GM21786 (cell line): ENCODE measurements around the gene WDCP.
"Not testable (repeated sequence)": the region's sequence is repeated elsewhere in the genome, so short reads cannot be mapped to it uniquely, and the experiment has no call there.

Source experiments
- ATAC-seq: cut with Tn5 transposase; IDR thresholded peaks from one replicate; pipeline ENCODE4 v1.9.1; 2021; ENCODE audit not compliant: unreplicated experiment

WDCP gene, protein sequence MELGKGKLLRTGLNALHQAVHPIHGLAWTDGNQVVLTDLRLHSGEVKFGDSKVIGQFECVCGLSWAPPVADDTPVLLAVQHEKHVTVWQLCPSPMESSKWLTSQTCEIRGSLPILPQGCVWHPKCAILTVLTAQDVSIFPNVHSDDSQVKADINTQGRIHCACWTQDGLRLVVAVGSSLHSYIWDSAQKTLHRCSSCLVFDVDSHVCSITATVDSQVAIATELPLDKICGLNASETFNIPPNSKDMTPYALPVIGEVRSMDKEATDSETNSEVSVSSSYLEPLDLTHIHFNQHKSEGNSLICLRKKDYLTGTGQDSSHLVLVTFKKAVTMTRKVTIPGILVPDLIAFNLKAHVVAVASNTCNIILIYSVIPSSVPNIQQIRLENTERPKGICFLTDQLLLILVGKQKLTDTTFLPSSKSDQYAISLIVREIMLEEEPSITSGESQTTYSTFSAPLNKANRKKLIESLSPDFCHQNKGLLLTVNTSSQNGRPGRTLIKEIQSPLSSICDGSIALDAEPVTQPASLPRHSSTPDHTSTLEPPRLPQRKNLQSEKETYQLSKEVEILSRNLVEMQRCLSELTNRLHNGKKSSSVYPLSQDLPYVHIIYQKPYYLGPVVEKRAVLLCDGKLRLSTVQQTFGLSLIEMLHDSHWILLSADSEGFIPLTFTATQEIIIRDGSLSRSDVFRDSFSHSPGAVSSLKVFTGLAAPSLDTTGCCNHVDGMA

DNA sequence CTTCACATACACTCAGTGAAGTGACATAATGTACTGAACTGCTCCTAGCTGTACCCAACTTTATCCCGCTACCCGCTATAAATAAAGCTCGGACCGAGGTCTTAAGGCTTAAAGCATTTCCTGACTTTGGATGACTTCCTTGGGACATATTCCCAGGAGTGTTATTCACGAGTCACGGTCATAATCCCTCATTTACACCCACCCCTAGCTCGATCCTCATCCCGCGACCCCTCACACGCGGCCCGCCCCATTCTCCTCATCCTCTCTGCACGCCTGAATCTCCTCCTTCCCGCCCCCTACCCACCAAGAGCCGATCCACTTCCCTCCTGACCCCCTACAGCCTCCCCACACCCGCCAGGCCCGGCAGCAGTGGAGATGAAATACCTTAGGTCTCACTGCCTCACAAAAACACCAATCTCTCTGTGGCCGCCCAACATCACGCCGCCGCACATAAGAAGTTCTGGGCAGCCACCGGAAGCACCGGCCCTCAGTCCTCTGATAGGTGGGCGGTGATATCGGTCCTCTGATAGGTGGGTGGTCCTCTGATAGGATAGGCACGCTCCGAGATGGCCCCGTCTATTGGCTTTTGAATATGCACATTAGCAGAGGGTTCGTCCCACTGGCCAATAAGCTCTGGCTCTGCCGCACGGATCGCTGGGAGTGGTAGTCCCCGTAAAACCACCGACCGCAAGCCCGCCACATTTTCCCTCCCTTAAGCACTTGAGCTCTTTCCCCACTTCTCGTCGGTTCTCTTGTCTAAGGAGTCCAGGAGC, at the start of gene WDCP:
Gene WDCP (minus strand): TSS at position 462 of the 773 bp plus-strand sequence. CDS start 7,897 bp downstream, outside the sequence.
- peak; percentile 100 for ATAC-seq

DNA sequence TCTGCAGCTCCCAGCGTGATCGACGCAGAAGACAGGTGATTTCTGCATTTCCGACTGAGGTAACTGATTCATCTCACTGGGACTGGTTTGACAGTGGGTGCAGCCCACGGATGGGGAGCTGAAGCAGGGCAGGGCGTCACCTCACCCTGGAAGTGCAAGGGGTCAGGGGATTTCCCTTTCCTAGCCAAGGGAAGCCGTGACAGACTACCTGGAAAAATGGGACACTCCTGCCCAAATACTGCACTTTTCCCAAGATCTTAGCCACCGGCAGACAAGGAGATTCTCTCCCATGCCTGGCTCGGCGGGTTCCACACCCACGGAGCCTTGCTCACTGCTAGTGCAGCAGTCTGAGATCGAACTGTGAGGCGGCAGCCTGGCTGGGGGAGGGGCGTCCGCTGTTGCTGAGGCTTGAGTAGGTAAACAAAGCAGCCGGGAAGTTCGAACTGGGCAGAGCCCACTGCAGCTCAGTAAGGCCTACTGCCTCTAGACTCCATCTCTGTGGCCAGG, 48.0 kb upstream of the WDCP start:
- not testable (repeated sequence) for ATAC-seq

DNA sequence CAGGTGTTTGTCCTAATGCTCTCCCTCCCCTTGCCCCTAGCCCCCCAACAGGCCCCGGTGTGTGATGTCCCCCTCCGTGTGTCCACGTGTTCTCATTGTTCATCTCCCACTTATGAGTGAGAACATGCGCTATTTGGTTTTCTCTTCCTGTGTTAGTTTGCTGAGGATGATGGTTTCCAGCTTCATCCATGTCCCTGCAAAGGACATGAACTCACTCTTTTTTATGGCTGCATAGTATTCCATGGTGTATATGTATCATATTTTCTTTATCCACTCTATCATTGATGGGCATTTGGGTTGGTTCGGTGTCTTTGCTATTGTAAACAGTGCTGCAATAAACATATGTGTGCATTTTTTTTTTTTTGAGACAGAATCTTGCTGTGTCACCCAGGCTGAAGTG, 46.1 kb upstream of the WDCP start:
- not testable (repeated sequence) for ATAC-seq

DNA sequence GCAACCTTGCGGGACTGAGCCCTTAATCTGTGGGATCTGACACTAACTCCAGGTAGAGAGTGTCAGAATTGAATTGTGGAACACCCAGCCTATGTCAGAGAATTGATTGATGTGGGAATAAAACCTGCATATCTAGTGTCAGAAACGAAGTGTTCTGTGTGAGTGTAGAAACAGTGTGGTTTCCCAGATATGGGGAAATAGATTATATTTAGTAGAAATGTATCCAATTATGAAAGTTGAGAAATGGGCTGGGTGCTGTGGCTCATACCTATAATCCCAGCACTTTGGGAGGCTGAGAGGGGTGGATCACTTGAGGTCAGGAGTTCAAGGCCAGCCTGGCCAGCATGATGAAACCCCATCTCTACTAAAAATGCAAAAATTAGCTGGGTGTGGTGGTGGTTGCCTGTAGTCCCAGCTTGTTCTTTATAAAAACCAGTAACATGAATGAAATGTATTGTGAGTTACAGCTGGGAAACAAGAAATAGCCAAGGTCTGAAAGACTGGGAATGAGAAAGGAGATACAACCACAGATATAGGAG, 41.7 kb upstream of the WDCP start:
- ATAC-seq, result no peak

DNA sequence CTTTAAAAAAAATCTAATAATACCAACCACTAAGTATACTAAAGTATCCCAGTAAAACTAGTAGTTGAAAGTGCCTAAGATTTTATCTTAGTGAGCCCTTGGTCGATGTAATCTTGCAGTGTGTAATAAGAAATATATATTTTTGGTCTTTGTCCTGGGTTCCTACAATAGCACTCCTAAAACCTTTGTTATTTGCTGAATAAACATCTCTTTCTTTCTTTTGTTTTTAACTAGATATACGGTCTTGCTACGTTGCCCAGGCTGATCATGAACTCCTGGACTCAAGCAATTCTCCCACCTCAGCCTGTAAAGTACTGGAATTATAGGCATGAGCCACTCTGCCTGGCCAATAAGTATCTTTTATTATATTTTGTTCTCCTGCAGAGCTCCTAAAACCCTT, 39.8 kb upstream of the WDCP start:
- no peak for ATAC-seq

DNA sequence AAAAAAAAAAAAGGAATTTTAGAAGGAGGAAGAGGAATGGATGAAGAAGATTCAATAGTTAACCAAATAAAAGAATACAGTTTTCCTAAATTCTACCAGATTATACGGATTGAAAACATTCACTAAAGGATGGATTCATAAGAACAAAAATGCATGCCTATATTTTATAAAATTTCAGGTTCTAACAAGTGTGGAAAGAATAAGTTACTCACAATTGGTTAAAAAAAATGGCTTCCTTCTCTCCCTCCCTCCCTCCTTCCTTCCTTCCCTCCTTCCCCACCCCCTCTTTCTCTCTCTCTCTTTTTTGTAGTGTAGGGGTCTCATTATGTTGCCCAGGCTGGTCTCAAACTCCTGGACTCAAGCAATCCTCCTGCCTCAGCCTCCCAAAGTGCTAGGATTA, 39.0 kb upstream of the WDCP start:
- no peak for ATAC-seq

DNA sequence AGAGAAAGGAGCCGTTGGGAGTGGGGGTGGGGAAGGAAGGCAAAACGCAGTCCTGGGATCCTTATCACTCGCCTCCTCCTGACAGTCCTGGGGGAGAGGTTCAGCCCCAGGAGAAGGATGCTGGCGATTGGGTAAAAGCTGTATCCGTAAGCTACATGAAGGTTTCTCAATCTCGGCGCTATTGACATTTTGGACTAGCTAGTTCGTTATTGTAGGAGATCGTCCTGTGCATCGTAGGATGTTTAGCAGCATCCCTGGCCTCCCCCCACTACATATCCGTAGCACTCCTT, 38.0 kb upstream of the WDCP start:
- no peak for ATAC-seq

DNA sequence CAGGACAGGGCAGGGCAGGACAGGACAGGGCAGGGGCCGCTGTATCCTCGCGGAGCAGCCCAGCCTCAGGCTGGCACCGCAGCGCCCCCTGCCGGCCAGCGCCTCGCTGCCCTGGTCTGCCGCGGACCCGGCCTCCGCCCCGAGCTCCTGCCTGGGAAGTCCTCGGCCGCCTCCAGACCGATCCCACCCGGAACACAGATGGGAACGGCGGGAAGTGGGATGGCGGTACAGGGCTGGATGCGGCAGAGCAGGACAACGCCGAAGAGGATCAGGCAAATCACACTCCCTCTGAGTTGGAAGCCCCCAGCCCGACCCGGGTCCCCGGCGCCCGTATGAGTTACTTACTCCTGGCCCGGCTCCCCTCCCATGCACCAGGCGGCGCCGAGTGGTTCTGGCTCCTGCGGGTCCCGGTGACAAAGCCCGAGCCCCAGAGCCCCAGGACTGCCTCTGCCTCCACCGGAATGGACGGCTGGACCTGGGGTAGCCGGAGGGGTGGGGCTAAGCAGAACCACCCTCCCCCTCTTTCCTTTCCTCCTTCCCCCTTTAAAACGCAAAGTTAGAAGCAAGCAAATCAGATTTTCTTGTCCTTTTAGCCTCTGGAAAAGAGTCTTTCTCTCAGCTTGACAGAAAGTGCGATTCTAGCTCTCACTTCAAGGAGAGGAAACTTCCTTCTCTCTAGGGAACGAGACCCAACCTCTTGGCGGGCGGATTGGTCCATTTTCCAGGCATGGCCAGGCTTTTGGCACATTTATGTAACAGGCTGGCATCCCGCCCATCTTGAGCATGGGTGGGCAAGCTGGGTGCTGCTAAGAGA, 37.4 kb upstream of the WDCP start, which contains the start of gene TP53I3:
Gene TP53I3 (minus strand): TSS at position 449 of the 814 bp plus-strand sequence. CDS start 508 bp downstream, outside the sequence.
- ATAC-seq, result peak; percentile 81

DNA sequence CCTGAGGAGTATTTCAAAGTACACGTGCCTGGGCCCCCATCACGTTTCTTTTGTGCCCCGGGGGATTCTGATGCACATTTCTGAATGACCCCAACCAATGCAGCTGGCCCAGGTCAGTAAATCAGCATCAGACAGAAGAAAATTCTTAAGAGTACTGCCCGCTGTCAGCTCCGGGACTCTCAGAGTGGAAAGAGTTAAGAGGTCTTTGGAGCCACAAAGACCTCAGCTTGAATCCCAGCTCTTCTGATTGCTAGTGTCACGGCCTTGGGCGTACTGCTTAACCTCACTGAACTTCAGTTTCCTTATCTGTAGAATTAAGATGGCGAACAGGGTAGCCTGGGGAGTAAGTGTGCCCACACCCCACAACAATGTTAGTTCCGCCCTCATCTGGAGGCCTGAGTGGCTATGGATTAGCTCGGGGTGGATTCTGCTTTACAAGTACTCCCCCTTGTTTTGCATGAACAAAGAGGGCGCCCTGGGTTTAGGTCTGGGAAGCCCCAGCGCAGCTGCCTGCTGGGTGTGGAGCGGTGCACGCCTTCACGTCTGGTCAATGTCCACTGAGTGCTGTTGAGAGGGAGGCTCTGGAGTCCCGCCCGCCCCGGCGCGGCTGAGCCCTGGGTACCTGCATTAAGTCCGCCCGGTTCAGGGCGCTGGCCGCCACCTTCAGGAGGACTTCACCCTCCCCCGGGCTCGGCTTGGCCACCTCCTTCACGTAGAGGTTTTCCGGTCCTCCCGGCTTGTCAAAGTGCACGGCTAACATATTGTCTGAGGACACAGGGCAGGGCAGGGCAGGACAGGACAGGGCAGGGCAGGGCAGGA, 36.6 kb upstream of the WDCP start:
- ATAC-seq, result peak; percentile 74

DNA sequence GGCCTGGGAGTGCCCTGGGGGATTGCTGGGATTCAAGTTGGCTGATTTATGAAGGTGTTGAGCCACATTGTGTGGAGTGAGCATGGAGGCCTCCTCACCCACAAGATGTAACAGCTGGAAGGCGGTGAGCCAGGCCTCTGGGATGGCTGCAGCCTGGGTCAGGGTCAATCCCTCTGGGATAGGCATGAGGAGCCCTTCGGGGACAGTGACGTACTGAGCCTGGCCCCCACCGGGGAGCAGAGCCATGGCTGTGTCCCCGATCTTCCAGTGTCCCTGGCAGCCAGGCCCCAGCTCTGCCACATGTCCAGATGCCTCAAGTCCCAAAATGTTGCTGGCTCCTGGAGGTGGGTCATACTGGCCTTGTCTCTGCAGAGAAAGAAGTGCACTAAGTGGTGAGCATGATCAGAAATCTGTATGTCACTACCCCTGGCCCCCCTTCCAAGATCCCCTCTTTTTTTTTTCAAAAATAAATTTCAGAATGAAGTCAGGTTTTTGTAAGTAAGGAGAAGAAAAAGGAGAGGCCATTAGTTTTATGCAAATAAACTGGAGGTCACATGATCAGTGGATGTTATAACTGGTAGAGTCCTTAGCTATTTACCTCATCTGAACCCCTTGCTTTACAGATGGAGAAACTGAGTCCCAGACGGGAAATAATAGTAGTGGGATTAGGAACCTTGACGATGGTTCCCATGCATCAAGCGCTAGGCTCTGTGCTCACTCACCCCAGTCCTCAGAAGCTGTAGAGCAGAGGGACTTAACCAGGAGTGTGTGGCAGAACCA, 35.8 kb upstream of the WDCP start:
- no peak for ATAC-seq

DNA sequence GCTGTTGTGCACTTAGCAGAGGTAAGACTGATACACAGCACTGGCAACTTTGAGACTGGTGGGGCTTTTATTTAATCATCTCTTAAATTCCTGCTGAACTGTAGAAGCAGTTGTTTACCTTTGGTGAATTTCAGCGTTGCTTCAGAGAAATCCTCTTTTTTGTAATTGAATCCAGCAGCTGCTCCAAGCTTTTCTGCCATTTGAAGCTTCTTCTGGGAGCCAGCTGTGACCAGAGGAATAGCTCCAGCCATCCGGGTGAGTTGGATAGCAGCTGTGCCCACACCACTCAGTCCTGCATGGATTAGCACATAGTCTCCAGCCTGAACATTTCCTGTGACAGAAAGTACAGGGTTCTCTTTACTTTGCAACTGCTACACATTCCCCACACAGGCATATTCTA, 33.5 kb upstream of the WDCP start:
- ATAC-seq, result no peak

DNA sequence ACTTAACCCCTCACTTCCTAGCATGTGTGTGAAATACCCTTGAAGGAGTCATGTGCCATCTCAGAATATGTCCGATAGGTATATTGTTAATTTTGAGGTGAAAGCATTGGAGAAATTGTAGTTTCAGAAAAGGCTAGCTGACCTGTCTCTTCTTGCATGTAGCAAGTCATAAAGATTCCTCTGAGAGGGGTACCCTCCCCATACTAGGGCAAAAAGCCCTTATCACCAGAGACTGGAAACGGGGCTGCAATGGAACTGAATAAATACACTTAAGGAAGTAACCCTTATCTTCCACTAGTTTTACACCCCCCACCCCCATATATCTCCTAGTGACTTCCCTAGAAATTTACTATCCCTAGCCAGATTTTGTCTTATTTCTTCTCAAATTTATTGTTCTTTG, 30.7 kb upstream of the WDCP start:
- ATAC-seq, result no peak

DNA sequence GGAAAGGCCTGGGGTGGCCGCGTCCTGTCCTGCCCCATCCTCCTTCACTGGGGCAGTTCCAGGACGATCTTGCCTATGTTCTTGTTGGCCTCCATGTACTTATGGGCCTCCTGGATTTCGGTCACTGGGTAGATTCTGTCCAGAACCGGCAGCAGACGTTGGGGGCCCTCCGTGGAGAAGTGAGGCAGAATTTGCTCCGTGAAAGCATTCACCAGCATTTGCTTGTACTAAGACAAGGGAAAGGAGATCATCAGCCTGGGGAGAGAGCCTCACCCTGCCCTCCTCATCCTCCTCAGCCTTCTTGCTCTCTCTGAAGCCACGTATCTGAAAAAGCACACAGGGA, 30.3 kb upstream of the WDCP start:
- no peak for ATAC-seq

DNA sequence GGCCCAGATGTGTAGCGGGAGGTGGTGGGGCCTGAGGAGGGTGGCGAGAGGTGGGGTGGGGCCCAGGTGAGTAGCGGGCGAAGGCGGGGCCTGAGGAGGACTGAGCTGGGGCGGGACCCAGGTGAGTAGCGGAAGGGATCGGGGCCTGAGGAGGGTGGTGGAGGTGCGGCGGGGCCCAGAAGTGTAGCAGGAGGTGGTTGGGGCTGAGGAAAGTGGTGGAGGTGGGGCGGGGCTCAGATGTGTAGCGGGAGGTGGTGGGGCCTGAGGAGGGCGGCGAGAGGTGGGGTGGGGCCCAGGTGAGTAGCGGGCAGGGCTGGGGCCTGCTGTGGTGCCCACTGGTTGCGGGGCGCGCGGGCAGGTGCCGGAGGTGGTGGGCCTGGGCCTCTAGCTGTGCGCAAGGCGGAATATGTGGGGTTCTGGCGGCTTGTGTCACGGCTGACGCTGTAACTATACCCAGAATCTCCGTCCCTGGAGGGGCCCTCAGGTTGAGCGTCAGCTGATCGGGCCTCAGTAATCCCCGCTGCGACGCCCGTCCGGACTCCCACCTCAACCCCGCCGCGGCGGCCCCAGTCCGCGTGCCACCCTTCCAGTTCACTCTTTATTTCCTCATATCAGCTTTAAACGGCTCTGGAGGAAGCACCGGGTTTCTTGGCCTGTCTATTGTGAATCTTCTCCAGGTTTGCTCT, 29.8 kb upstream of the WDCP start:
- peak; percentile 1 for ATAC-seq

DNA sequence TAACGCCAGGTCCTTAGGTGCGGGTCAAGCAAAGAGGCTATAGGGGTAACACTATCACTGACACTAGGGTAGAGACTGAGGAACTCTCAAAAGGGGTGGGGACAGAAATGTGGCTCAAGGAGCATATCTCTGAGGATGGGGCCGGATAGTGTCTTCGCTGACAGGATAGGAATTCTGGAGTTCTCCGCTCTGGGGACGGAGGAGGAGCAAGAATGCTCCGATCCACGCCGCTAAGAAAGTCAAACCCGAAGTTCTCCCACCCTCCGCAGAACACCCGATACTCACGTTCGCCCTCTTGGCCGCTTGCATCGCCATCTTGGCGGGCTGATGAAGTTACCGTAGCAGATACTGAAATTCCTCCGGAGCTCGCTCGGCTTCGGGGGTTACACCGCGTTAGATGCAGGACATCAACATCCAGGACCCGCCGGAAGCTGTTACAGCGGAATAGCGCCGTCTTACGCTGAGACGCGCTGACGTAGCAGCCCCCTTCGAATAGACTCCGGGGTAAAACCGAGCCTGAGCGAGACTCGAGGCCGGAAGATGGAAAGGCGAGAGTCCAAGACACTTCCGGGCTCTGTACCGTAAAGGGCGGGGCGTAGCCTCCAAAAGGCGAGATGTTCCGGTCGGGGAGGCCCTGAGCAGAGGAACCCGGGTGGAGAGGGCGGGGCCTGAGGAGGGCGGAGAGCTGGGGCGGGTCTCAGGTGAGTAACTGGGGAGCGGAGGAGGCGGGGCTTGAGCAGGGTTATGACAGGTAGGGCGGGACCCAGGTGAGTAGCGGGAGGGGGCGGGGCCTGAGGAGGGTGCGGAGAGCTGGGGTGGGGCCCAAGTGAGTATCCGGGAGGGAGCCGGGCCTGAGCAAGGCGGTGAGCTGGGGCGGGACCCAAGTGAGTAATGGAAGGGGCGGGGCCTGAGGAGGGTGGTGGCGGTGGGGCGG, 29.0 kb upstream of the WDCP start, which contains the start of gene SF3B6:
Gene SF3B6 (minus strand): TSS at position 412 of the 934 bp plus-strand sequence. CDS start 97 bp downstream, at position 315.
- ATAC-seq, result peak; percentile 96

DNA sequence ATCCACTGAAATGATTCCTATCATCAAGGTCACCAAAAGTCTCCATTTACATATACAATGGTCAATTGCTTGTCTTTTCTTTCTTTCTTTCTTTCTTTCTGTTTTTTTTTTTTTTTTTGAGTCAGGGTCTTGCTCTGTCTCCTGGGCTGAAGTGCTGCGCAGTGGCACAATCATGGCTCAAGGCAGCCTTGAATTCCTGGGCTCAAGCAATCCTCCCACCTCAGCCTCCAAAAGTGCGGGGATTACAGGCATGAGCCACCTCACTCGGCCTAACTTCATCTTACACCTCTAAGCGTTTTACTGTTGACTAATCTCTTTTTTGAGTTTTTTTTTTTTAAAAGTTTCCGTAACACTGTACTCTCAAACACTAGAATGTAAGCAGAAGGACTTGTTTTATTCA, 28.1 kb upstream of the WDCP start:
- ATAC-seq, result no peak

DNA sequence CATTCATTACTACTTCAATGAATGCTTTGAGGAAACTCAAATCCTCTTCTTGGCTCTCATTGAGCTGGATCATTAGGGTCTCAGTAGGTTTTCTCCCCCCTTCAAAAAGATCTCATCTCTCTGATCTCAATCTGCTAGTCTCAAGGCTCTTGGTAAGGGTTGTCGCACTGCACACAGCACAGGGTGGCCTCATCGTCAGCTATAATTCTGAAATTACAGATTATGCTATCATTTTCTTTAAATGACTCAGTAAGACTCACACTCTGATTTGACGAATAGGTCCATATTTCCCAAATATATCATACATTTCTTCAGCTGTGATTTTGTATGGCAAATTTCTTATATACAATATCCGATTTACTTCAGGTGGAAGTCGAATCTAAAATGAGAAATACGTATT, 26.6 kb upstream of the WDCP start:
- ATAC-seq, result no peak
